Hepatocyte (in vitro differentiated cells): ENCODE results near the gene NAA38. TPM values are rescaled to one million over a fixed set of nuclear protein-coding genes. Genes with fewer than 3 reads are reported as not detected.
A peak's percentile ranks its signal among the peaks of the same experiment; 100 is the strongest.

Experiments
- DNase-seq: peaks from one replicate; pipeline ENCODE4 v3.0.0-alpha.2; 2016; ENCODE audit warnings: low spot score
- H2AFZ ChIP-seq: fragments of 200-600 bp; sonication (generic); 2 replicates; pipeline ENCODE4 v1.6.0; 2016; ENCODE audit warnings: antibody characterized with exemption, mild to moderate bottlenecking
- H3K27ac ChIP-seq: fragments of 200-600 bp; sonication (generic); 2 replicates; pipeline ENCODE4 v1.5.1; 2016; ENCODE audit warnings: mild to moderate bottlenecking
- H3K27me3 ChIP-seq: fragments of 200-600 bp; sonication (generic); 2 replicates; pipeline ENCODE4 v1.6.1; 2016
- H3K36me3 ChIP-seq: fragments of 200-600 bp; sonication (generic); replicated peaks from 2 replicates; pipeline ENCODE4 v1.5.1; 2016; ENCODE audit warnings: low read depth; ENCODE audit not compliant: insufficient read depth
- H3K4me1 ChIP-seq: fragments of 200-600 bp; sonication (generic); 2 replicates; pipeline ENCODE4 v1.5.1; 2016; ENCODE audit warnings: mild to moderate bottlenecking, moderate library complexity; ENCODE audit not compliant: insufficient read depth
- H3K4me2 ChIP-seq: fragments of 200-600 bp; sonication (generic); 2 replicates; pipeline ENCODE4 v1.6.0; 2016
- H3K4me3 ChIP-seq: fragments of 200-600 bp; sonication (generic); 2 replicates; pipeline ENCODE4 v1.5.1; 2016; ENCODE audit warnings: mild to moderate bottlenecking
- H3K79me2 ChIP-seq: fragments of 200-600 bp; sonication (generic); 2 replicates; pipeline ENCODE4 v1.6.0; 2017; ENCODE audit warnings: mild to moderate bottlenecking
- H3K9me2 ChIP-seq: fragments of 200-600 bp; sonication (generic); replicated peaks from 2 replicates; pipeline ENCODE4 v1.6.0; 2017; ENCODE audit warnings: mild to moderate bottlenecking; ENCODE audit not compliant: insufficient read depth
- H3K9me3 ChIP-seq: fragments of 200-600 bp; sonication (generic); 2 replicates; pipeline ENCODE4 v1.5.1; 2016; ENCODE audit warnings: low read depth, mild to moderate bottlenecking
- H4K20me1 ChIP-seq: fragments of 200-600 bp; sonication (generic); 2 replicates; pipeline ENCODE4 v1.6.0; 2016; ENCODE audit warnings: mild to moderate bottlenecking; ENCODE audit not compliant: insufficient read depth, poor library complexity, severe bottlenecking
- CTCF ChIP-seq: fragments of 200-600 bp; sonication (generic); IDR thresholded peaks from 2 replicates; pipeline ENCODE4 v1.5.1; 2016; ENCODE audit warnings: antibody characterized with exemption, mild to moderate bottlenecking; ENCODE audit not compliant: poor library complexity
- EZH2 ChIP-seq: fragments of 200-600 bp; sonication (generic); IDR thresholded peaks from 2 replicates; pipeline ENCODE4 v1.6.1; 2016; ENCODE audit warnings: antibody characterized with exemption, mild to moderate bottlenecking, borderline replicate concordance
- EZH2phosphoT487 ChIP-seq: fragments of 200-600 bp; sonication (generic); IDR thresholded peaks from one replicate; pipeline ENCODE4 v1.6.1; 2018; ENCODE audit warnings: antibody characterized with exemption, mild to moderate bottlenecking, low read depth, moderate library complexity; ENCODE audit not compliant: unreplicated experiment, severe bottlenecking
- WGBS: methylation state at CpG from one replicate; pipeline ENCODE4 v1.1.6; 2016; ENCODE audit warnings: low lambda C conversion rate; ENCODE audit errors: missing lambda C conversion rate; 5-methylcytosine and 5-hydroxymethylcytosine counted together
- polyA plus RNA-seq: library from polyadenylated mRNA; unstranded; fragments of >200 nt; fragmentation: Nextera tagmentation; extraction: Ambion mirVana; gene quantifications from 2 replicates; pipeline ENCODE4 v1.2.1, GENCODE V29; 2016
- total RNA-seq: library from RNA; depleted of rRNA; stranded (reverse); fragments of >200 nt; gene quantifications from 2 replicates; pipeline ENCODE4 v1.2.3, GENCODE V29; 2014

Gene NAA38
- total and polyA plus RNA-seq, 2 experiments from 2014 or later, result 66.0 to 147 TPM

GRCh38 chr17:7855660-7856010, 1.7 kb downstream of the NAA38 start:
- Histone ChIP-seq H3K4me2 (peak overlapping the region; percentile 93), H3K79me2 (peaks cover 40% of the 10 kb centered on the region), H3K36me3 (no peaks in the 10 kb centered on the region), H3K27ac (peak overlapping the region; percentile 91), H3K4me1 (peaks cover 34% of the 10 kb centered on the region), H3K9me2 (no peaks in the 10 kb centered on the region), H4K20me1 (peaks cover 25% of the 10 kb centered on the region), H3K4me3 (no peak overlapping the region), H2AFZ (no peak overlapping the region), H3K9me3 (no peaks in the 10 kb centered on the region), H3K27me3 (no peaks in the 10 kb centered on the region)
- no peak for TF ChIP-seq EZH2
- 22% methylated on average over 15 of the region's 15 CpGs for WGBS
- no peak for DNase-seq

DNA sequence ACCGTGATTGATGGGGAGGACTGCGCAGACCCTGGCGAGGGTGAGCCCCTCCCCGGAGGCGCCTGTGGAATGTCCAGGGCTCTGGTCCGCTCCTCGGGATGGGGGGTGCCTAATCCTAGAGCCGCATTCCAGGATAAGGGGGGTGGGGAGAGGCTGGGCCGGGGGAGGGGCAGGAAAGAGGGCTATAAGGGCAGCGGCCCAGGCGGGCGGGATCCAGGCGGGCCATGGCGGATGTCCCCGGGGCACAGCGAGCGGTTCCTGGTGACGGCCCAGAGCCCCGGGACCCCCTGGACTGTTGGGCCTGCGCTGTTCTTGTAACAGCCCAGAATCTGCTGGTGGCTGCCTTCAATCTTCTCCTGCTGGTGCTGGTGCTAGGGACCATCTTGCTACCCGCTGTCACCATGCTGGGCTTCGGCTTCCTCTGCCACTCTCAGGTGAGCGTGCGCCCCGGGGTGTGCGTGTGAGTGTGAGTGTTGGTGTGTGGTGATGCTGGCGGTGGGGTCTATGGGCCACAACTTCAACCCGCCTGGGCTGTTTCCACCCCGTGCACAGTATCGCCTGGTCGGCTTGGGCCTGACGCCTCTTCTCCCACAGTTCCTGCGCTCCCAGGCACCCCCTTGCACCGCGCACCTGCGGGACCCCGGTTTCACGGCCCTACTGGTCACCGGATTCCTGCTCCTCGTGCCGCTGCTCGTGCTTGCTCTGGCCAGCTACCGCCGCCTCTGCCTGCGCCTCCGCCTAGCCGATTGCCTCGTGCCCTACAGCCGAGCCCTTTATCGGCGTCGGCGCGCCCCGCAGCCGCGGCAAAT, 2.3 kb downstream of the NAA38 start, which contains the start of gene TMEM88:
Gene TMEM88, plus strand, starts transcription at position 216 of the 809 bp plus-strand sequence. Its CDS starts 9 bp downstream, at position 225.
- peaks cover 31% of the 10 kb centered on the region for H4K20me1 ChIP-seq
- no peak within 1 kb of the TSS for H2AFZ ChIP-seq
- H3K27me3 ChIP-seq, result no peaks in the 10 kb centered on the region
- TF ChIP-seq EZH2, result no peak
- no peak for TF ChIP-seq EZH2phosphoT487
- TF ChIP-seq CTCF, result no peak
- no peak within 1 kb of the TSS for H3K4me3 ChIP-seq
- peaks cover 34% of the 10 kb centered on the region for H3K4me1 ChIP-seq
- WGBS, result 45% methylated on average over 48 of the region's 57 CpGs
- peak within 1 kb of the TSS; percentile 91 for H3K27ac ChIP-seq
- no peaks in the 10 kb centered on the region for H3K9me3 ChIP-seq
- no peaks in the 10 kb centered on the region for H3K9me2 ChIP-seq
- H3K4me2 ChIP-seq, result peak within 1 kb of the TSS; percentile 93
- peaks cover 43% of the 10 kb centered on the region for H3K79me2 ChIP-seq
- no peaks in the 10 kb centered on the region for H3K36me3 ChIP-seq
- peak; percentile 46 for DNase-seq

- H3K4me2 ChIP-seq, result peak overlapping the region; percentile 93
- H3K36me3 ChIP-seq, result no peaks in the 10 kb centered on the region
- 68% methylated on average over 28 of the region's 31 CpGs for WGBS
- peaks cover 39% of the 10 kb centered on the region for H4K20me1 ChIP-seq
- no peak overlapping the region for H3K4me3 ChIP-seq
- no peaks in the 10 kb centered on the region for H3K9me2 ChIP-seq
- H3K9me3 ChIP-seq, result no peaks in the 10 kb centered on the region
- TF ChIP-seq CTCF (no peak), EZH2phosphoT487 (no peak), EZH2 (no peak)
- H3K79me2 ChIP-seq, result peaks cover 44% of the 10 kb centered on the region
- H3K27ac ChIP-seq, result no peak overlapping the region
- no peaks in the 10 kb centered on the region for H3K27me3 ChIP-seq
- H3K4me1 ChIP-seq, result peaks cover 34% of the 10 kb centered on the region
- H2AFZ ChIP-seq, result no peak overlapping the region
- peak; percentile 10 for DNase-seq
Observed at GRCh38 chr17:7854078-7854777, 3.1 kb downstream of the NAA38 start.

- no peak overlapping the region for H3K4me3 ChIP-seq
- no peaks in the 10 kb centered on the region for H3K36me3 ChIP-seq
- H2AFZ ChIP-seq, result no peak overlapping the region
- WGBS, result 86% methylated on average over 20 of the region's 21 CpGs
- TF ChIP-seq EZH2 (no peak), CTCF (no peak)
- no peak overlapping the region for H3K4me2 ChIP-seq
- H3K9me2 ChIP-seq, result no peaks in the 10 kb centered on the region
- H3K27ac ChIP-seq, result no peak overlapping the region
- peaks cover 32% of the 10 kb centered on the region for H3K4me1 ChIP-seq
- H3K79me2 ChIP-seq, result peaks cover 39% of the 10 kb centered on the region
- DNase-seq, result peak; percentile 15
- H4K20me1 ChIP-seq, result peaks cover 43% of the 10 kb centered on the region
- H3K27me3 ChIP-seq, result no peaks in the 10 kb centered on the region
- no peaks in the 10 kb centered on the region for H3K9me3 ChIP-seq
Observed at GRCh38 chr17:7853691-7854038, 3.7 kb downstream of the NAA38 start.
